GM21447 (cell line): ENCODE data around the gene DHRS11.
A peak's percentile ranks its signal among the peaks of the same experiment; 100 is the strongest.

Experiments
- ATAC-seq: cut with Tn5 transposase; IDR thresholded peaks from one replicate; pipeline ENCODE4 v1.9.1; 2021; ENCODE audit not compliant: unreplicated experiment

DHRS11 gene, protein sequence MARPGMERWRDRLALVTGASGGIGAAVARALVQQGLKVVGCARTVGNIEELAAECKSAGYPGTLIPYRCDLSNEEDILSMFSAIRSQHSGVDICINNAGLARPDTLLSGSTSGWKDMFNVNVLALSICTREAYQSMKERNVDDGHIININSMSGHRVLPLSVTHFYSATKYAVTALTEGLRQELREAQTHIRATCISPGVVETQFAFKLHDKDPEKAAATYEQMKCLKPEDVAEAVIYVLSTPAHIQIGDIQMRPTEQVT

DNA sequence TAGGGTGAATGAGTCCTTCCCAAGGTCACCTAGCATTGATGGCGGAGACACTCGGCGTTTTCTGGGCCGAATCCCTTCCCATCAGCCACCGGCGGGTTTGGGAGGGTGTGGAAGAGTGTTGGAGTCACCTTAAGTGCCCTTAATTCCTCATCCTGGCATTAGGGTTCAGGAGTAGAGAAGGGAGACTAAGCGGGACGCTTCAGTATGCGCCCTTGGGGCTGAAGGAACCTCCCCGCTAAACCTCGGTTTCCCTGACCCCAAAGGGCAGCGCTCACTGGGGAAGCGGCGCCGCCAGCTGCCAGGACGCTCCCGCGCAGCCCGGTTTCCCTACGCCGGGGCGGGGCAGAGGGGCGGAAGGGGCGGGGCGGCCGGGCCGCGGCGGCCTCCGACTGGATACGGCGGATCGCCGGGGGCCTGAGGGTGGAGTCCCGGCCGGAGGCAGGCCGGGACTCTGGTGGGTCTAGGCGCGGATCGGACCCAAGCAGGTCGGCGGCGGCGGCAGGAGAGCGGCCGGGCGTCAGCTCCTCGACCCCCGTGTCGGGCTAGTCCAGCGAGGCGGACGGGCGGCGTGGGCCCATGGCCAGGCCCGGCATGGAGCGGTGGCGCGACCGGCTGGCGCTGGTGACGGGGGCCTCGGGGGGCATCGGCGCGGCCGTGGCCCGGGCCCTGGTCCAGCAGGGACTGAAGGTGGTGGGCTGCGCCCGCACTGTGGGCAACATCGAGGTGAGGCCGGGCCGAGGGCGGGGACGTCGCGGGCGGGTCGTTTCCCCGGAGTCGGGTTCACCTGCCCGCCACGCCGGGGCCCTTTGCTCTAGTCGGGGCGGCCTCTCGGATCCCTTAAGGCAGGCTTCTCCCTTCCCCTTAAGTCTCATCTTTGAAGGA is at the start of gene DHRS11:
DHRS11 (plus strand) TSS at position 446 of the 882 bp plus-strand sequence; CDS start at position 577, 131 bp downstream.
- peak; percentile 86 for ATAC-seq

DNA sequence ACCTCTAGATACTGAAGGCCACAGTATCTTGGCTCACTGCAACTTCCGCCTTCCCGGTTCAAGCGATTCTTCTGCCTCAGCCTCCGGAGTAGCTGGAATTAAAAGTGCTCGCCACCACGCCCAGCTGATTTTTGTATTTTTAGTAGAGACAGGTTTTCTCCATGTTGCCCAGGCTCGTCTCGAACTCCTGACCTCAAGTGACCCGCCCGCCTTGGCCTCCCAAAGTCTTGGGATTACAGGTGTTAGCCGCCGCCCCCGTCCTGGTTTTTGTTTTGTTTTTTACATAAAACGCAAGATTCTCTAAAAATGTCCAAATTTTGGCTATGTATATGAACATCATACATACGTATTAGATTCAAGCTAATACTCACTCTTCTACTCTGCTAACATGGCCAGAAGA is 48.9 kb upstream of the DHRS11 start:
- no peak for ATAC-seq

DNA sequence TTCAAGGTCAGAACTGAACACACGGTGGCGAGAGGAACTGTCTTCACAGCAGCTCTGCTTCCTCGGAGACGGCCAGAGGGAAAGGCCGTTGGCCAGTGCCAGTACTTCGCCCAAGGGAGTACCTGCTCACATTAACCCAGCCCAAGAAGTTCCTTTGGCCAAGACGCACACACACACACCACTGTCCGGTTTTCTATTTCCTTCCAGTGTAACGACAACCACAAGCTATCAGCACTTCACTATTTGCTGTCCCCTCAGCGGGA is 47.7 kb upstream of the DHRS11 start:
- no peak for ATAC-seq

DNA sequence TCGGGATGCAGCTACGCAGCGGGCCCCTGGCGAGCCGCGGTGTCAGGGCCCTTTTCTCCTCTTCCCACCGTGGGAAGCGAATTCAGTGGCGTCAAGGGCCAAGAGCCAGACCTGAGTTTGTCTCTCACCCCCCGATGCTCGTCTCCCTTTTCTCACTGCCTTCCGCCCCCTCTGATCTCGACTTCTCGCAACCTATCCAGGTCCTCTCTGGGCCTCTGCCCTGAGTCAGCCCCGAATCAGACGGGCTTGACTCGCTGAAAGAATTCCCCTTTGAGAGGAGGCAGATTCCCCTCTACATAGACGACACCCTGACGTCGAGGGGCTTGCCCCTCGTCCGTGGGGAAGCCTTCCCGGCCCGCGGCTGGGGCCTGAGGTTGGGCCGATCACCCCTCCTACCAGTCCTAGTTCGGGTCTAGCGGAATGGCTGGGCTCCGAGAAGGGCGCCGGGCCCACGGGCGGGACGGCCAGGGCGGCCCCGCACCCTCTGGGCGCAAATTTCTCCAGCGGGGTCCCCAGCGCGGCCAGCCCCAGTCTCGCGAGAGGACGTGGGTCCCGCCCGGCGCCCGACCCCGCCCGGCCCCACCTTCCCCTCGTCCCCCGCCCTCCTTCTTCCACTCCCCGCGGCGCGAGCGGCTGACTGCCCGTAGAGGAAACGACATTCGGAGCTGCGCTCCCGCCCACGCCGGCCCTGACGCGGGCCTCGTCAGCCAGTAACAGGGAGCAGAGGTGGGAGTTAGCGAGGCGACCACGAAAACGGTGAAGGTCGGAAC is 47.2 kb upstream of the DHRS11 start, which contains the start of gene GGNBP2:
GGNBP2 (plus strand) TSS at position 613 of the 770 bp plus-strand sequence. CDS start 806 bp downstream, outside the sequence.
- peak; percentile 43 for ATAC-seq

DNA sequence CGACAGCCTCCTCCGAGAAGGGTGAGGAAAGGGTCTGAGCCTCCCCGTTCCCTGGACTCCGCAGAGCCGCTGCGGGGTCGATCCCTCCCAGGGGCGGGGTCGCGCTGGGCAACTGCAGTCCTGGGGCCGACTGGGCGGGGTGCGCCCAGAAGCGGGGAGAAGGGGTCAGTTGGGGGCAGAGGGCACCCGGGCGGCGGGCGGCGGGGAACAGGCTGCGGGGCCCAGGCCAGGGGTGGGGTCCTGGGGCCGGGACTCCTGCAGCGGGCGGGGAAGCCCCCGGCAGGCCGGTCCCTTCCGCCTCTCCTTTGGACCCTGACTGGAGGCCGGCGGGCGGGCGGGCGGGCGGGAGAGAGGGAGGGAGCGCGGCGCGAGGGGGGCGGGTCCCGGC is 46.6 kb upstream of the DHRS11 start:
- ATAC-seq, result peak; percentile 21

DNA sequence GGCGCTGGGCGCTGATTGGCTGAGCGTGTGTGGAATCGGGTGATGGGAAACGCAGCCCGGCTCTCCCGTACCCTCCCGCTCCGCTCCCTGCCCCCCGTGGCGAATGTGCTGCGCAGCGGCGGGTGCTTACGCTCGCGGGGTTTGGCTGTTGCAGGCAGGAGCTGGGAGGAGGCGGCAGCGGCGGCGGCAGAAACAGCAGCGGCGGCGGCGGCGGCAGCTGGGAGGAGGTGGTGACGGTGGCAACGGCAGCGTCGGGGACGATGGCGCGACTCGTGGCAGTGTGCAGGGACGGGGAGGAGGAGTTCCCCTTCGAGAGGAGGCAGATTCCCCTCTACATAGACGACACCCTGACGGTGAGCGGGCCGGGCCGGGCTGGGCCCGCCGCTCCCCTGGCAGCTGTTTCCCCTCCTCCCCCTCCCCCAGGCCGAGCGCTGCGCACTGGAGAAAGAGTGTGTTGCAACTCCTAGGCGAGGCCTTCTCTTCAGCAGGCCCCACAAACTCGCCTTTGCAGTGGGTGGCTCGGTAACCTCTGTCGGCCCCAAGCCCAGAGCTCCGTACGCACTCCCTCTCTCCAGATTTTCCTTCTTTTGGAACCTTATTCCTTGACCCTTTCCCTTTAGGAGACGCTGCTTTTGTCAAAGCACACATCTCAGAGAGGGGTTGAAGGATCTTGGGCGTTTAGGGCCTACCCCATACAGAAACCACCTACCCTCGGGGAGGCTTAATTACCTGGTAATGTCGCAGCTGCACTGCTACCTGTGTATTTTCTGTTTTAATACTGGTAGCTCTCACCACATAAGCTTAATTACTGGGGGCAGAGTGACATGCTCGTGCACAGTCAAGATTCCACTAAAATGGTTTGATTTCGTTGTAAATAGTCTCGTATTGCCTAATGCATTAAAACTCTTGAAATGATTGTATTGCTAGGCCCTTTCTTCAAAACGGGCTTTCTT is 45.9 kb upstream of the DHRS11 start:
- peak; percentile 70 for ATAC-seq

DNA sequence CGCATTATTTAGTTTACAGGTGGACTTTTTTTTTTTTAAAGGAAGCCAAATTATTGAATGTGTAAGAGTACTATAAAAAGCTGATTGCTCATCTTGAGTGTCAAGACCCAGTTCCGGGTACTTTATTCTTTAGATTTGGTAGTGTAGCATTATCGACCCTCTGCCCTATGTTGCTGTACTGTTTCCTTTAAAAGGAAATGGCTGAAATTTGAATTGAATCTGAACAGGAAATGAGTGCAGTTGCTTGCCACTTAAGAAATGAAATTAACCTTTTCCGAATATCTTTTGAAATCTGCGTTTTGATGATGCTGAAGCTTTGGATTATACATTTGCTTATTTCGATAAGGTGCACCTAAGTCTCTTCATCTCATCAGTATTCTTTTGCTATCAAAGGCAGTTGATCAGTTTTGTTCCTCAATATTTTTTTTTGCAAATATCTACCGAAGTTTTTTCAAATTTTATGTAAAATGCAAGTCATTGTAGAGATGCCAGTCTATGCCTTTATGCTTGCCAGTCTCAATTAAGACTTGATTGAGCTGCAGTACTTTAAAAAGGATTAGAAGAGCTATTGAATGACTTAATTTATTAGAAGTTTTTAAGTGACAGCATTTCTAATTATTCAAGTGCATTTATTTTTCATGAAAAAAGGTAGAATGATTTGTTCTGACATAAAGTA is 45.1 kb upstream of the DHRS11 start:
- no peak for ATAC-seq

DNA sequence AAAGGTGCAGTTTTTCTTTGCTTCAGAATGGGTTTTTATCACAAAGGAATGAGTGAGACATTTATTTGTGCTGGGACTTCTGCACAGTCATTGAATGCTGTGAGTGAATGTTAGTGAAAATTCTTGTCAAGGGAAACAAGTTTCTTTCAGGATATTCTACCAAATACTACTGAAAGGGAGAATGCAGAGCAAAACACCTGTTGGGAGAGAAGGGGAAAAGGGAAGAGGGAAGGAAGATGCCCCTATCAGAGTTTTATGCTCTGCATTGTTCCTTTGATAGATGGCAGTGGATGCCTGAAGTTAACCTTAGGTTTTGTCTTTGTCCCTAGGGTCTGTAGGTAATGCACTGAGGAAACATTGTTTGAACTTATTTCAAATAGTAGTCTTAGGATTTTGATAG is 43.9 kb upstream of the DHRS11 start:
- ATAC-seq, result no peak

DNA sequence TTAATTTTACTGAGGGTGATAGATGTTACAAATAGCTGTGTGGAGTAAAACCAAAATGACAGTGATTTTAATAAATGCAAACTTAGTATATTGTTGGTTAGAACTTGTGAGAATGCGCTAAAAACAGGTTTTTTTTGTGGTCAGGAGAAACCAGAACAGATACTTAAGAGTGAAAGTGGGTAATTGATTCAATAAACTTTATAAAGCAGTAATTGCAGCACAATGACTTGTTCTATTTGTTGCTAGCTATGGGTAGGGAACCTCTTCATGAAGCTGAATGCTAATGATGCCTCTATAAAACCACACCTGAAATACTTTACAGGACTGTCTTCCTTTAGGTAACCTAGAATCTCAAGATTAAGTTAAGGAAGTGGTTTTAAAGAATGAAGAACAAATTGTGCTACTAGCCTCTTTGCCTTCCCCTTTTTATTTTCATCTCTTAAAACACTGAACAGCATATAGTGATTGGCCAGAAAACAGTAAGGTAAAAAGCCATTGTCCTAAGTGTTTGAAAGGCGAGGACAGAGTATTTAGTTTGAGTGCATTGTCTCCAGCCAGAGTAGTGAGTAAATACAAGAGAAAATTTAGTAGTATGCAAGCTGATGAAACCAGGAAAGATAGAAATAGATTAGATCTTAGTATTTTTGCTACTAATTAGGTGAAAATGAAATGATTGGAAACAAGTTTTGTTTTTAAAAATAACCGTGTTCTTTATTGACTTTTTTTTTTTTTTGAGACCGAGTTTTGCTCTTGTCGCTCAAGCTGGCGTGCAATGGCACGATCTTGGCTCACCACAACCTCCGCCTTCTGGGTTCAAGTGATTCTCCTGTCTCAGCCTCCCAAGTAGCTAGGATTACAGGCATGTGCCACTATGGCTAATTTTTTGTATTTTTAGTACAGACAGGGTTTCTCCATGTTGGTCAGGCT is 40.9 kb upstream of the DHRS11 start:
- ATAC-seq, result no peak

DNA sequence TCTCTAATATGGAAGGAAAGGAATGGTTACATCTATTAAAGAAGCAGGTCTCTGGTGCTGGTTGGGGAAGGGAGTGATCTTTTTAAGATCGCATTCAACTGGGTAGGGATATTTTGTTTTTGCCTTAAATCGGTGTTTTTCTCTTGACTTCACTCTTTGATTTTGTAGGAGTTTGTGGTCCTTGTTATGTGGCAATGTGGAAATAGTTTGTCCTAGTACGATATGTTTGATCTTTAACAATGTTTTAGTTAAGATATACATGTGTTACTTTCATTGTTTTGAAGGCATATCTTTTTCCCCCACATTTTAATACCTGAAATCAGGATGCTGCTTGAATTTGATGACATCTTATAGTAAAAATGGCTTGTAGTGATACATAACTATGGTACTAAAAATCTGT is 38.2 kb upstream of the DHRS11 start:
- no peak for ATAC-seq

DNA sequence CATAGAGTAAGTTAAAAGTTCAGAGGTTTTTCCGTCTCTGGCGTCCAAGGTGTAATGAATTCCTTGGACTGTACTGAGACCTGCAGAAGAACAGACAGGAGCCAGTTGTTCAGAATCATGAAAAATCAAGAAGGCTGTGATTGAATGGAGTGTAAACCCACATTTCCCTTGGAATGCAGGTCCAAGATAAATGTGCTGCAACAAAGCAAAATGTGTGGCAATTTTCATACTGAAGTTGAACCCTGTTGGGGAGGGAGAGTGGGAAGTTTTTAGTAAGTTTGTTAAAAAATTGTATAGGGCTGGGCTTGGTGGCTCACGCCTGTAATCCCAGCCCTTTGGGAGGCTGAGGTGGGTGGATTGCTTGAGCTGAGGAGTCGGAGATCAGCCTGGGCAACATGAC is 25.6 kb upstream of the DHRS11 start:
- no peak for ATAC-seq

DNA sequence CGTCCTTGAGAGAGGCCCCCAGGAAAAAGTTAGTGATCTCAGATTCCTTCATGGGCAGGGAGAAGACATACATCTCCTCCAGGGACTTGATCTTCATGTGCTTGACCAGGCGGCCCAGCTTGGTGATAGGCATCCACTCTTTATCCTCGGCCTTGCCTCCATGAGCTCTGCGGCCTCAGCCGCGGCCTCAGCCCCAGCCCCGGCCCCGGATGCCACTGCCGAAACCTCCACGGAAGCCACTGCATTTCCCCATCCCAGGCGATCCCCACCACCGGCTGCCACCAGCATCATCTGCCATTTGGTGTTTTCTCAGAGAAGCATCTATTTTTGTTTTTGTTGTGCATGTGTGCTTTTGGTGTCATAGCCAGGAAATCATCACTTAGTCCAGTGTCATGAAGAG is 16.7 kb upstream of the DHRS11 start:
- no peak for ATAC-seq

DNA sequence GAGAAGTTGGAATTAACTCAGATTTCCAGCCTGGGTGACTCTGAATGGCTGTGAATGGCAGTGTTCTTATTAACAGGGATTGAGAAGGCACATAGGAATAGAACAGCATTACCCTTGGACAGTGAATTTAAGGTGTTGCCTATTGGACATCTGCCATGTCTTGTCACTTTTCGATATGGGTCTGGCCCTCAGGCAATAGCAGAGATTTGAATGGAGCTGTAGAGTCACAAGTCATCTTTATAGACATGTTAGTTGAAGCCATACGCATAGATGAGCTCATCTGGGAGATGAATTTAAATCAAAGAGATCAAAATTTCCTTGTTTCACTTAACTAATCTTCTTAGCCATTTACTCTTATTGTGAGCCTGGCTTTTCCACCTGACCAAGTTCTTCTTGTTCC is 14.9 kb upstream of the DHRS11 start:
- ATAC-seq, result no peak

DNA sequence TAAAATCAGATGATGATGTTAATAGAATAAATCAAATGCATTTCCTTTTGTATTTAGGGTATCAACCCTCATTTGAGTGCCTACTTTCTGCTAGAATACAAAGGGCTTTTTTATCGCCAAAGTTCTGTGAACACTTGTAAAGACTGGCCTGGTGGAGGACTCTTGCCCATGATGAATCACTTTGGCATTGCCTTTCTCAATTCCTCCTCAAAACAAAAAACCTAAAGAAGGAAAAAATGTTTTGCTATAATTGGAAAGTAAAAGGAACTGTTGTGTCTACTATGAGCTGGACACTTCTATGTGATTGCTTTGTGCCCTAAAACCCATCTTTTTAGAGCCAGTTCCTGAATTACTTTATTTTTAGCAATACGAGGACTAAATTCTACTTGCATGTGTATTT is 13.0 kb upstream of the DHRS11 start:
- ATAC-seq, result no peak

DNA sequence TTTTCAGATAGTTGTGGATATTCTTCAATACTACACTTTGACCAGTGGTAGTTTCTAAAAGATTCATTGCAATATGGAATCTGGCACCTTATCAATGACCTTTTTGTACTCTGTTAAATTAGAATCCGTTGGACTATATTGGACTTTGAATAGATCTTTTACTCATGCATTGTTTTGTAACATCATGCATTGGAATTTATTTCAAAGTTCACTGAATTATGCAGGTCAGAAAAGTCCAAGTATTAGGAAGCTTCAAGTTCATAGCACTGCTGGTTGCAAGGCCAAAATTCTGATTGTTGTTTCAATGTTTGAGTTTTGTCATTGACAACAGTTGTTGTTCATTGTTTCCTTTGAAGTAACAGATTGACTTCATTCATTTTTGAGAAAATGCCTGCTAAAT is 7.9 kb upstream of the DHRS11 start:
- no peak for ATAC-seq

DNA sequence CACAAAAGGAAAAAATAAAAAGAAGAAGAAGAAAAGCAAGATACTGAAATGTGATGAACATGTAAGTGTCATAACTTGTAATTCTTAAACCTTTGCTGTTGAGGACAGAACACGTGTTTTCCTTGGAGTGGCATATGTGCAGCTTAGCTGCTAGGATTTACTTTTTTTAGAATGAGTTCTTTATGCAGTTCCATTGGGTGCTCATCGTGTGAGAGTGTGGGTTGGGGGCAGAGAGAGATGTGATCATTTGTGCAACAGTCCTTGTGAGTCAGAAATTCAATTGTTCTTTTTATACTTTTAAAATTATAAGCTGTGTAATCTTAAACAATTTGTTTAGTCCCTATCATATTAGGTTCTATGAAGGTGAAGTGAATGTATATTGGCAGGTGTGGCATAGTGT is 5.5 kb upstream of the DHRS11 start:
- no peak for ATAC-seq

DNA sequence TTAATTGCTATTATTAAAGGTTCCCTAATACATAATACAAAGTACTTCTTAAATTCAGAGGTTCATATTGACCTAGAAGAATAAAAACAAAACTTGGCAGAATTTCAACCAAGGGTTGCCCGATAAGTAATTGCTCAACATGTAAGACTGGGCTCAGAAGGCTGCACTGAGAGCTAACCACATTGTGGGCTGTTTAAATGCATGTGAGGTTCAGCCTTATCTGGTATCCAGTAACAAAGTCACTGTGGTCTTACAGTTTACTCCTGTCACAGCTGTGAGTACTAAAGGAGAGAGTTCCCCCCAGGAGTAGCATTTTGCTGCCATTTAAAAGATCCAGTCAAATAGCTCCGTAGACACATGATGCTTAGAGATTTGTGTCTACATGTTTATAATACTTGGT is 1.6 kb upstream of the DHRS11 start:
- no peak for ATAC-seq

DNA sequence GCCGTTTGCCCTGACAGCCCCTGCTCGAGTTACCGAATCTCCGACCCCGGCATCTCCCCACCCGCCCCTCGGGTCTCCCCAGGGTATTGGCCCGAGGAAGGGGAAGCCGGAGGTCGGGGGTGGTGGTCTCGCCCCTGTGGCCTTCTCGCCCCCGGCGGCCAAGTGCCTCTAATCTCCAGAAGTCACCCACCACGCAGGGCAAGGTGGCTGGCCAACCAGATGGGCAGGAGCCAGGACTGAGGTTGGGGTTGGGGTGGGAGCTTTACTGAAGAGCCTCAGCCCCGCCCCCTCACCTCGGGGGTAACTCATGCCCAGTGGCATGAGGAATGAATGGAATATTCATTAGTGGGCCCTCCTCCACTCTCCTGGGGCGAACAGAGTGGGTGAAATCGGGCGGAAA is 637 bp downstream of the DHRS11 start:
- peak; percentile 20 for ATAC-seq

DNA sequence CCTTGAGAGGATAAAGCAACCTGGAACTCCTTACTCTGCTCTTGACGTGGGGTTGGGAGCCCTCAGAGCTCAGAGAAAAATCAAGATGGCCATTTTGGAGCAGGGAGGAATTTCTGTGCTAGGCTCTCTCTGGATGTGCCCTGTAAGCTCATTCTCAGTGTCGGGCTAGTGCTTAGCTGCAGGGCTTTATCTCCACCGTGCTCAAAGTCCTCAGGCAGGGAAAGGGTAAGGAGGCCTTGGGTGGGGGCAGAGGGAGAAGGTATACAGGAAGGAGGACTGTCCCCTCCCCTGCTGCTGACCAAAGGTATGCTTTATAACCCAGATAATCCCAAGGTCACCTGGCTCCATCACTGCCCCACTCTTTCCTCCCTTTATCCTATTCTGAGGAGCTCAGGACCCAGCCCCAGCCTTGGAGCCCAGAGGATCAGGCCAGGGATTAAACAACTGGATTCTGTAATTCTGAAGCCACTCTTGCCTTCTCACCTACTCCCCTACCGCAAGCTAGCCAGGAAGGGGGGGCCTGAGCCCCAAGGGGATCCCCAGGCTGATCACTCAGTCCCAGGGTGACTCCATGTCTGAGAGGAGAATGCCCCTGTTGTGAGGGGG is 1.1 kb downstream of the DHRS11 start:
- no peak for ATAC-seq
